ENCODE data around the gene PKN1. TPM values are rescaled to one million over a fixed set of nuclear protein-coding genes. Genes with fewer than 3 reads are reported as not detected.

The PKN1 gene
- total and polyA plus RNA-seq, 4 donors: 13.7 to 41.6 (median 22.3) TPM

DNA sequence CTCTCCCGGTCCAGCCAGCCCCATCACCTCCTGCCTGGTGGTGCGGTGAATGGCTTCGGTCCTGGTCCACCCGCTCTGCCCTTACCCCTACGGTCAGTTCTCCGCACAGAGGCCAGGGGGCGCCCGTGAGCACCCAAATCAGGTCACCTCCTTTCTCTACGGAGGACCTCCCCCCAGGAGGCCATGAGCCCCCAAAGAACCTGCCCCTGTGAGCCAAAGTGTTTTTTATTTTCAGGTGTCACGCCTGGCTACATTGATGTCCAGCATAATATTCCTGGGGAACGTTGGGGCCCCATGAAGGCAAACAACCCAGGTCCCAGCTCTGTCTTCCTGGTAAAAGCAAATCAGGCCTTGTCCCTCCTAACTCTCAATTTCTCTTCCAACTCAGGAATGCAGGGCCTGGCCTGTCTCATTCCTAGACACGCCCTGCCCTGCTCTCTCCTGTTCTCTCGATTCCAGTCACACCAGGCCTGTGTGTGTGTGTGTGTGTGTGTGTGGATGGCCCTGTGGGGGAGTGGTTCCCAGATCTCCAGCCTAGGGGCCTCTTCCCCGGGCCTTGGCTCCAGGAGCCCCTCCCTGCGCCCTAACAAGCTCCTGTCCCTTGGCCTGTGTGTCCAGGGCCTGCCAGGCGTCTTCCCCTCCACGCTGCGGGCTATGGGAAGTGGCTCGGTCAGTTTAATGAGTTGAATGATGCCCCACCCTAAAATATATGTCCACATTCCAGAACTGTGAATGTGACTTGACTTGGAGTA is 72.6 kb downstream of the PKN1 start:
- Histone ChIP-seq H3K36me3 (ENCODE audit: control insufficient read depth in 4 of 4, insufficient read depth in 3 of 4, low read depth in 1 of 4, low read length in 3 of 4) (no peaks in the 10 kb centered on the region), H3K9ac (ENCODE audit: low read depth in 1 of 2, low read length in 2 of 2) (no peak overlapping the region), H3K27me3 (ENCODE audit: control insufficient read depth in 4 of 4, insufficient read depth in 4 of 4, low read length in 3 of 4) (no peaks in the 10 kb centered on the region), H3K9me3 (ENCODE audit: control insufficient read depth in 4 of 4, low read length in 3 of 4) (no peaks in the 10 kb centered on the region), H3K27ac (ENCODE audit: low read depth in 1 of 2, low read length in 2 of 2) (no peak overlapping the region), H3K4me1 (ENCODE audit: control insufficient read depth in 4 of 4, insufficient read depth in 4 of 4, low read length in 3 of 4) (peaks cover 6 to 18% (median 15%) of the 10 kb centered on the region in 4 donors), H3K4me3 (ENCODE audit: low read depth in 1 of 3, low read length in 3 of 3) (no peak overlapping the region)
- 47% methylated on average over 19 of the region's 19 CpGs for WGBS
- TF ChIP-seq SP1 (IDR thresholded peaks at IDR 0.05): no peak
- peak; percentile 21 to 66 for TF ChIP-seq RAD21 (IDR thresholded peaks at IDR 0.05)
- TF ChIP-seq, protein P1, sequence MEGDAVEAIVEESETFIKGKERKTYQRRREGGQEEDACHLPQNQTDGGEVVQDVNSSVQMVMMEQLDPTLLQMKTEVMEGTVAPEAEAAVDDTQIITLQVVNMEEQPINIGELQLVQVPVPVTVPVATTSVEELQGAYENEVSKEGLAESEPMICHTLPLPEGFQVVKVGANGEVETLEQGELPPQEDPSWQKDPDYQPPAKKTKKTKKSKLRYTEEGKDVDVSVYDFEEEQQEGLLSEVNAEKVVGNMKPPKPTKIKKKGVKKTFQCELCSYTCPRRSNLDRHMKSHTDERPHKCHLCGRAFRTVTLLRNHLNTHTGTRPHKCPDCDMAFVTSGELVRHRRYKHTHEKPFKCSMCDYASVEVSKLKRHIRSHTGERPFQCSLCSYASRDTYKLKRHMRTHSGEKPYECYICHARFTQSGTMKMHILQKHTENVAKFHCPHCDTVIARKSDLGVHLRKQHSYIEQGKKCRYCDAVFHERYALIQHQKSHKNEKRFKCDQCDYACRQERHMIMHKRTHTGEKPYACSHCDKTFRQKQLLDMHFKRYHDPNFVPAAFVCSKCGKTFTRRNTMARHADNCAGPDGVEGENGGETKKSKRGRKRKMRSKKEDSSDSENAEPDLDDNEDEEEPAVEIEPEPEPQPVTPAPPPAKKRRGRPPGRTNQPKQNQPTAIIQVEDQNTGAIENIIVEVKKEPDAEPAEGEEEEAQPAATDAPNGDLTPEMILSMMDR (IDR thresholded peaks at IDR 0.05; ENCODE audit: low read depth, low read length, missing input control): peak; percentile 67
- peak; percentile 79 for DNase-seq (ENCODE audit: low spot score)

DNA sequence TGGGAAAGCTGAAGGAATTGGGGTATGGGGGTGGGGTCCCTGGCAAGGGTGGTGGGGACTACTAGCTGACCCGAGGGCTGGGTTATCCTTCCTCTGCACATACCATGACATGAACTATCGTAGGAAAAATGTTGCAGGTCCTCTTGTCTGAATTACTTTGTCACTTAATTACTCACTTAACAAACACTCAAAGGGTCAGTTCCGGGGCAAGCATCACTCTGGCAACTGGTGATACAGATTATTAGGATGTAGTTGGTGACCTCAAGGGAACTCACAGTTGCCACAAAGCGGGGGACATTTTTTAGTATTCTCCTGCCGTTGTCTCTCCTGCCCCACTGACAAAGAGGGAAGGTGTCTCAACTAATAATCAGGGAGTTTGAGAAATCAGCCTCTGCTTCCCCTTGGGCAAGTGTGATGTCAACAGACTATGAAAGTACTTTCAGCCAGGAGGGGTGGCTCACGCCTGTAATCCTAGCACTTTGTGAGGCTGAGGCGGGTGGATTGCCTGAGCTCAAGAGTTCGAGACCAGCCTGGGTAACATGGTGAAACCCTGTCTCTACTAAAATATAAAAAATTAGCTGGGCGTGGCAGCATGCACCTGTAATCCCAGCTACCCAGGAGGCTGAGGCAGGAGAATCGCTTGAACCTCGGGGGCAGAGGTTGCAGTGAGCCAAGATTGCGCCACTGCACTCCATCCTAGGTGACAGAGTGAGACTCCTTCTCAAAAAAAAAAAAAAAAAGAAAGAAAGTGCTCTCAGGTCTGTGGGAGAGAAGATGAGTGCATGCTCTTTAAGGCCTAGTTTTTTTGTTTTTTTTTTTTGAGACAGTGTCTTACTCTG is 74.8 kb downstream of the PKN1 start:
- no peak for DNase-seq (ENCODE audit: low spot score)
- H3K9ac ChIP-seq (ENCODE audit: low read depth in 1 of 2, low read length in 2 of 2): no peak overlapping the region
- TF ChIP-seq NR2F2 (IDR thresholded peaks at IDR 0.05): no peak
- TF ChIP-seq FOXA2 (IDR thresholded peaks at IDR 0.05): no peak
- TF ChIP-seq, protein P2, sequence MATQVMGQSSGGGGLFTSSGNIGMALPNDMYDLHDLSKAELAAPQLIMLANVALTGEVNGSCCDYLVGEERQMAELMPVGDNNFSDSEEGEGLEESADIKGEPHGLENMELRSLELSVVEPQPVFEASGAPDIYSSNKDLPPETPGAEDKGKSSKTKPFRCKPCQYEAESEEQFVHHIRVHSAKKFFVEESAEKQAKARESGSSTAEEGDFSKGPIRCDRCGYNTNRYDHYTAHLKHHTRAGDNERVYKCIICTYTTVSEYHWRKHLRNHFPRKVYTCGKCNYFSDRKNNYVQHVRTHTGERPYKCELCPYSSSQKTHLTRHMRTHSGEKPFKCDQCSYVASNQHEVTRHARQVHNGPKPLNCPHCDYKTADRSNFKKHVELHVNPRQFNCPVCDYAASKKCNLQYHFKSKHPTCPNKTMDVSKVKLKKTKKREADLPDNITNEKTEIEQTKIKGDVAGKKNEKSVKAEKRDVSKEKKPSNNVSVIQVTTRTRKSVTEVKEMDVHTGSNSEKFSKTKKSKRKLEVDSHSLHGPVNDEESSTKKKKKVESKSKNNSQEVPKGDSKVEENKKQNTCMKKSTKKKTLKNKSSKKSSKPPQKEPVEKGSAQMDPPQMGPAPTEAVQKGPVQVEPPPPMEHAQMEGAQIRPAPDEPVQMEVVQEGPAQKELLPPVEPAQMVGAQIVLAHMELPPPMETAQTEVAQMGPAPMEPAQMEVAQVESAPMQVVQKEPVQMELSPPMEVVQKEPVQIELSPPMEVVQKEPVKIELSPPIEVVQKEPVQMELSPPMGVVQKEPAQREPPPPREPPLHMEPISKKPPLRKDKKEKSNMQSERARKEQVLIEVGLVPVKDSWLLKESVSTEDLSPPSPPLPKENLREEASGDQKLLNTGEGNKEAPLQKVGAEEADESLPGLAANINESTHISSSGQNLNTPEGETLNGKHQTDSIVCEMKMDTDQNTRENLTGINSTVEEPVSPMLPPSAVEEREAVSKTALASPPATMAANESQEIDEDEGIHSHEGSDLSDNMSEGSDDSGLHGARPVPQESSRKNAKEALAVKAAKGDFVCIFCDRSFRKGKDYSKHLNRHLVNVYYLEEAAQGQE (IDR thresholded peaks at IDR 0.05): no peak
- TF ChIP-seq HNF4G (IDR thresholded peaks at IDR 0.05): no peak
- no peak for TF ChIP-seq FOXA1 (IDR thresholded peaks at IDR 0.05)
- TF ChIP-seq SP1 (IDR thresholded peaks at IDR 0.05): no peak
- TF ChIP-seq RXRA (IDR thresholded peaks at IDR 0.05): no peak
- TF ChIP-seq GABPA (IDR thresholded peaks at IDR 0.05 in 1 of 2, conservative IDR thresholded peaks at IDR 0.05 in 1 of 2): no peak
- no peak for TF ChIP-seq TAF1 (conservative IDR thresholded peaks at IDR 0.05)
- TF ChIP-seq, protein P3, sequence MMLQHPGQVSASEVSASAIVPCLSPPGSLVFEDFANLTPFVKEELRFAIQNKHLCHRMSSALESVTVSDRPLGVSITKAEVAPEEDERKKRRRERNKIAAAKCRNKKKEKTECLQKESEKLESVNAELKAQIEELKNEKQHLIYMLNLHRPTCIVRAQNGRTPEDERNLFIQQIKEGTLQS (IDR thresholded peaks at IDR 0.05): no peak
- no peak for TF ChIP-seq EGR1 (IDR thresholded peaks at IDR 0.05; ENCODE audit: low read depth in 2 of 2)
- no peak for TF ChIP-seq YY1 (IDR thresholded peaks at IDR 0.05)
- TF ChIP-seq JUND (IDR thresholded peaks at IDR 0.05): no peak
- TF ChIP-seq RAD21 (IDR thresholded peaks at IDR 0.05): no peak
- TF ChIP-seq, protein P1 (IDR thresholded peaks at IDR 0.05; ENCODE audit: low read depth, low read length, missing input control): no peak
- TF ChIP-seq, protein P4, sequence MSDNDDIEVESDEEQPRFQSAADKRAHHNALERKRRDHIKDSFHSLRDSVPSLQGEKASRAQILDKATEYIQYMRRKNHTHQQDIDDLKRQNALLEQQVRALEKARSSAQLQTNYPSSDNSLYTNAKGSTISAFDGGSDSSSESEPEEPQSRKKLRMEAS (IDR thresholded peaks at IDR 0.05): no peak
- TF ChIP-seq, protein P5, sequence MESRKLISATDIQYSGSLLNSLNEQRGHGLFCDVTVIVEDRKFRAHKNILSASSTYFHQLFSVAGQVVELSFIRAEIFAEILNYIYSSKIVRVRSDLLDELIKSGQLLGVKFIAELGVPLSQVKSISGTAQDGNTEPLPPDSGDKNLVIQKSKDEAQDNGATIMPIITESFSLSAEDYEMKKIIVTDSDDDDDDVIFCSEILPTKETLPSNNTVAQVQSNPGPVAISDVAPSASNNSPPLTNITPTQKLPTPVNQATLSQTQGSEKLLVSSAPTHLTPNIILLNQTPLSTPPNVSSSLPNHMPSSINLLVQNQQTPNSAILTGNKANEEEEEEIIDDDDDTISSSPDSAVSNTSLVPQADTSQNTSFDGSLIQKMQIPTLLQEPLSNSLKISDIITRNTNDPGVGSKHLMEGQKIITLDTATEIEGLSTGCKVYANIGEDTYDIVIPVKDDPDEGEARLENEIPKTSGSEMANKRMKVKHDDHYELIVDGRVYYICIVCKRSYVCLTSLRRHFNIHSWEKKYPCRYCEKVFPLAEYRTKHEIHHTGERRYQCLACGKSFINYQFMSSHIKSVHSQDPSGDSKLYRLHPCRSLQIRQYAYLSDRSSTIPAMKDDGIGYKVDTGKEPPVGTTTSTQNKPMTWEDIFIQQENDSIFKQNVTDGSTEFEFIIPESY (IDR thresholded peaks at IDR 0.05): no peak
- H3K9me3 ChIP-seq (ENCODE audit: control insufficient read depth in 4 of 4, low read length in 3 of 4): no peaks in the 10 kb centered on the region
- H3K27ac ChIP-seq (ENCODE audit: low read depth in 1 of 2, low read length in 2 of 2): no peak overlapping the region
- no peaks in the 10 kb centered on the region for H3K27me3 ChIP-seq (ENCODE audit: control insufficient read depth in 4 of 4, insufficient read depth in 4 of 4, low read length in 3 of 4)
- WGBS: 69% methylated on average over 12 of the region's 12 CpGs
- H3K4me3 ChIP-seq (ENCODE audit: low read depth in 1 of 3, low read length in 3 of 3): no peak overlapping the region
- H3K36me3 ChIP-seq (ENCODE audit: control insufficient read depth in 4 of 4, insufficient read depth in 3 of 4, low read depth in 1 of 4, low read length in 3 of 4): no peaks in the 10 kb centered on the region
- peaks cover 9 to 21% (median 14%) of the 10 kb centered on the region in 4 donors for H3K4me1 ChIP-seq (ENCODE audit: control insufficient read depth in 4 of 4, insufficient read depth in 4 of 4, low read length in 3 of 4)

Data from liver (tissue), 9 donors.